ENCODE data around the gene NTHL1. TPM values are rescaled to one million over a fixed set of nuclear protein-coding genes. Genes with fewer than 3 reads are reported as not detected.
A peak's percentile ranks its signal among the peaks of the same experiment; 100 is the strongest.

The NTHL1 gene
- total RNA-seq, 1 experiment from 2014 or later, result 52.0 TPM

DNA sequence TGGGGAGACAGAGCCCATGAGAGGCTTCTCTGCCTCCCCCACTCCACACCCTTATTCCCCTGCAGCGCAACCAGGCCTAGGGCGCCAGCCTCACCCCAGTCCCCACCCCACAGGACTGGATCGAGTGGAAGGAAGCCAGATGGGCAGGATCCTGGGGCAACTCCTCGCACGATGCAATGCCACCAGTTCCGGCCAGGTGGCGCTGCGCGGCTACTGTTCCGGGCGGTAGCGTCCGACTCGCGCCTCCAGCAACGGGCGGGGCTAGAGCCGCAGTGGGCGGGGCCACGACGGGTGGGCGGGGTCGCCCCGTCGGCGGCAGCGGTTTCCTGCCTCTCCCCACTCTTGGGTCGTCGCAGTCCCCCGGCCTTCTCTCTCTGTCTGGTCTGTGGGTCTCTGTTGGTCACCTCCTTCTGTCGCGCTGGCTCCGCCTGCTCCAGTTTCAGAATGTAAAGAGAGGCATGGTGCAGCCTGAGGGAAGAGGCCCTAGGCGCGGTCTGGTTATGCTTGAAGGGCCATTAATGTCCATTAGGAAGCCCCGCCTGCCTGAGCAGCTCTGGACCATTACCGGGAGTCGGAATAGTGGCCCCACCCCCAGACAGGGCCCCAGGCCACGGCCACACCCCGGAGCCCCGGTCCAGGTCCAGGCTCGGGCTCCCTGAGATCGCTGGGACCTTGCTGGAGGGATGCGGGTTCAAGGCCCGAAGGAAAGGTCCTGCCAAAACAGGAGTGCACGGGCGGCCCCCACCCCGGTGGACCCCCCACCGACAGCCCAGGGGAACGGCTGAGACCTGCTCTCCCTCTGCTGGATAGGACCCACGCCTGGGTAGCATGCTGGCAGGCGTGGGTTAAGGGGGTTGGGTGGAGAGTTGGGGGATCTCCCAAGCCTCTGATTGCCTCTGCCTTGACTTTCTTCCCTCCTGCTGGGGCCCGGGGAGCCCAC lies 24.3 kb downstream of the NTHL1 start:
- H2AK5ac ChIP-seq (ENCODE audit: insufficient read length, low read length), result no peak overlapping the region
- H3K23me2 ChIP-seq (ENCODE audit: insufficient read length, low read depth, low read length, poor library complexity, severe bottlenecking), result peaks cover 16% of the 10 kb centered on the region
- no peak overlapping the region for H3T11ph ChIP-seq (ENCODE audit: low read length)
- Mint-ChIP-seq H3K4me3 (peak overlapping the region; percentile 67 to 80), H3K27me3 (ENCODE audit: low read depth) (peaks cover 76% of the 10 kb centered on the region), H3K27ac (peak overlapping the region in 2 of 3 experiments; percentile 24 to 90; a peak in 2 of 7 replicates), H3K4me1 (peaks cover 14 to 16% of the 10 kb centered on the region in 2 experiments), H3K36me3 (ENCODE audit: insufficient read depth in 1 of 3, low read depth in 3 of 3) (peaks cover 0 to 2% (median 0%) of the 10 kb centered on the region in 3 experiments; a peak in 1 of 7 replicates), H3K9me3 (peaks cover 0 to 6% of the 10 kb centered on the region in 2 experiments; a peak in 3 of 5 replicates)
- TF ChIP-seq, protein P1, sequence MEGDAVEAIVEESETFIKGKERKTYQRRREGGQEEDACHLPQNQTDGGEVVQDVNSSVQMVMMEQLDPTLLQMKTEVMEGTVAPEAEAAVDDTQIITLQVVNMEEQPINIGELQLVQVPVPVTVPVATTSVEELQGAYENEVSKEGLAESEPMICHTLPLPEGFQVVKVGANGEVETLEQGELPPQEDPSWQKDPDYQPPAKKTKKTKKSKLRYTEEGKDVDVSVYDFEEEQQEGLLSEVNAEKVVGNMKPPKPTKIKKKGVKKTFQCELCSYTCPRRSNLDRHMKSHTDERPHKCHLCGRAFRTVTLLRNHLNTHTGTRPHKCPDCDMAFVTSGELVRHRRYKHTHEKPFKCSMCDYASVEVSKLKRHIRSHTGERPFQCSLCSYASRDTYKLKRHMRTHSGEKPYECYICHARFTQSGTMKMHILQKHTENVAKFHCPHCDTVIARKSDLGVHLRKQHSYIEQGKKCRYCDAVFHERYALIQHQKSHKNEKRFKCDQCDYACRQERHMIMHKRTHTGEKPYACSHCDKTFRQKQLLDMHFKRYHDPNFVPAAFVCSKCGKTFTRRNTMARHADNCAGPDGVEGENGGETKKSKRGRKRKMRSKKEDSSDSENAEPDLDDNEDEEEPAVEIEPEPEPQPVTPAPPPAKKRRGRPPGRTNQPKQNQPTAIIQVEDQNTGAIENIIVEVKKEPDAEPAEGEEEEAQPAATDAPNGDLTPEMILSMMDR (conservative IDR thresholded peaks at IDR 0.05), result peak; percentile 96
- H4K5ac ChIP-seq (ENCODE audit: insufficient read length, low read depth, low read length), result no peak overlapping the region
- H2BK12ac ChIP-seq (ENCODE audit: insufficient read length, low read depth, low read length), result no peak overlapping the region
- no peak overlapping the region for H3K4ac ChIP-seq (ENCODE audit: low read depth, low read length)
- no peak overlapping the region for H2BK20ac ChIP-seq (ENCODE audit: low read depth, low read length, poor library complexity, severe bottlenecking)
- no peak overlapping the region for H2BK5ac ChIP-seq (ENCODE audit: insufficient read length, low read length)
- no peak overlapping the region for H3K9ac ChIP-seq (ENCODE audit: extremely low read depth, insufficient read length, low read length)
- no peak overlapping the region for H2BK120ac ChIP-seq (ENCODE audit: low read depth, low read length, poor library complexity, severe bottlenecking)
- no peak overlapping the region for H3K18ac ChIP-seq (ENCODE audit: insufficient read length, low read depth, low read length)
- H3K4me1 ChIP-seq (ENCODE audit: insufficient read depth, low read length), result no peaks in the 10 kb centered on the region; the same call in 1 of the 2 replicates
- H3K27ac ChIP-seq (ENCODE audit: insufficient read length, low read depth, low read length), result no peak overlapping the region
- H3K27me3 ChIP-seq (ENCODE audit: insufficient read depth, low read length), result peaks cover 20% of the 10 kb centered on the region; the same call in 1 of the 2 replicates
- no peak overlapping the region for H4K8ac ChIP-seq (replicated peaks; ENCODE audit: insufficient read length, low read depth, low read length)
- H4K91ac ChIP-seq (ENCODE audit: insufficient read length, low read depth, low read length), result no peak overlapping the region
- H3K4me2 ChIP-seq (ENCODE audit: insufficient read depth, insufficient read length, low read length), result peak overlapping the region; percentile 35
- H3K23ac ChIP-seq (ENCODE audit: insufficient read length, low read depth, low read length), result no peak overlapping the region
- no peak overlapping the region for H3K14ac ChIP-seq (ENCODE audit: insufficient read depth, low read length)
- H3K79me1 ChIP-seq (ENCODE audit: insufficient read depth, low read depth, low read length, poor library complexity, severe bottlenecking), result no peaks in the 10 kb centered on the region
- peak; percentile 94 for DNase-seq
- H3K79me2 ChIP-seq (ENCODE audit: insufficient read depth, low read length), result no peaks in the 10 kb centered on the region
- H2AFZ ChIP-seq (ENCODE audit: low read length), result peak overlapping the region; percentile 88
- WGBS (ENCODE audit: extremely low coverage, insufficient read length, low lambda C conversion rate), result no CpG with 5 or more reads among the region's 53 CpGs
- no peak overlapping the region for H3K56ac ChIP-seq (ENCODE audit: insufficient read length, low read depth, low read length)
- H3K9me3 ChIP-seq (ENCODE audit: control insufficient read depth, low read depth, low read length), result no peaks in the 10 kb centered on the region
- H4K20me1 ChIP-seq (ENCODE audit: control insufficient read depth, insufficient read depth, insufficient read length), result no peaks in the 10 kb centered on the region
- H2BK15ac ChIP-seq (ENCODE audit: low read depth, low read length), result no peak overlapping the region
